ENCODE measurements around the gene MAFG. TPM values are rescaled to one million over a fixed set of nuclear protein-coding genes. Genes with fewer than 3 reads are reported as not detected.

The MAFG gene
- total RNA-seq, 1 donor = 19.1 TPM

- TF ChIP-seq, protein P1, sequence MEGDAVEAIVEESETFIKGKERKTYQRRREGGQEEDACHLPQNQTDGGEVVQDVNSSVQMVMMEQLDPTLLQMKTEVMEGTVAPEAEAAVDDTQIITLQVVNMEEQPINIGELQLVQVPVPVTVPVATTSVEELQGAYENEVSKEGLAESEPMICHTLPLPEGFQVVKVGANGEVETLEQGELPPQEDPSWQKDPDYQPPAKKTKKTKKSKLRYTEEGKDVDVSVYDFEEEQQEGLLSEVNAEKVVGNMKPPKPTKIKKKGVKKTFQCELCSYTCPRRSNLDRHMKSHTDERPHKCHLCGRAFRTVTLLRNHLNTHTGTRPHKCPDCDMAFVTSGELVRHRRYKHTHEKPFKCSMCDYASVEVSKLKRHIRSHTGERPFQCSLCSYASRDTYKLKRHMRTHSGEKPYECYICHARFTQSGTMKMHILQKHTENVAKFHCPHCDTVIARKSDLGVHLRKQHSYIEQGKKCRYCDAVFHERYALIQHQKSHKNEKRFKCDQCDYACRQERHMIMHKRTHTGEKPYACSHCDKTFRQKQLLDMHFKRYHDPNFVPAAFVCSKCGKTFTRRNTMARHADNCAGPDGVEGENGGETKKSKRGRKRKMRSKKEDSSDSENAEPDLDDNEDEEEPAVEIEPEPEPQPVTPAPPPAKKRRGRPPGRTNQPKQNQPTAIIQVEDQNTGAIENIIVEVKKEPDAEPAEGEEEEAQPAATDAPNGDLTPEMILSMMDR (IDR thresholded peaks at IDR 0.05; ENCODE audit: insufficient read depth, low read length) = no peak
- no peak for DNase-seq (ENCODE audit: low read depth)
- no peak overlapping the region for H3K4me3 ChIP-seq (ENCODE audit: low read depth, low read length)
Observed at GRCh38 chr17:81915331-81915730, 12.2 kb downstream of the MAFG start.

- no peak overlapping the region for H3K4me3 ChIP-seq (ENCODE audit: low read depth, low read length)
- TF ChIP-seq, protein P1 (IDR thresholded peaks at IDR 0.05; ENCODE audit: insufficient read depth, low read length) = no peak
- DNase-seq (ENCODE audit: low read depth) = no peak
Observed at GRCh38 chr17:81914103-81914850, 13.3 kb downstream of the MAFG start.

- TF ChIP-seq, protein P1 (IDR thresholded peaks at IDR 0.05; ENCODE audit: insufficient read depth, low read length) = no peak
- H3K4me3 ChIP-seq (ENCODE audit: low read depth, low read length) = no peak overlapping the region
- no peak for DNase-seq (ENCODE audit: low read depth)
Observed at GRCh38 chr17:81913394-81914102, 14.0 kb downstream of the MAFG start.

GRCh38 chr17:81912441-81913309, 14.9 kb downstream of the MAFG start:
- TF ChIP-seq, protein P1 (IDR thresholded peaks at IDR 0.05; ENCODE audit: insufficient read depth, low read length) = no peak
- no peak overlapping the region for H3K4me3 ChIP-seq (ENCODE audit: low read depth, low read length)
- DNase-seq (ENCODE audit: low read depth) = no peak

- DNase-seq (ENCODE audit: low read depth) = no peak
Observed at GRCh38 chr17:81911969-81912368, 15.6 kb downstream of the MAFG start.

More at GRCh38 chr17:81911969-81912368, 15.6 kb downstream of the MAFG start:
- no peak overlapping the region for H3K4me3 ChIP-seq (ENCODE audit: low read depth, low read length)
- TF ChIP-seq, protein P1 (IDR thresholded peaks at IDR 0.05; ENCODE audit: insufficient read depth, low read length) = no peak

Data from fibroblast of the aortic adventitia (primary cell).